ENCODE measurements around the gene XPA. TPM values are rescaled to one million over a fixed set of nuclear protein-coding genes. Genes with fewer than 3 reads are reported as not detected.

The XPA gene
- total RNA-seq, 1 donor from 2014 or later: 13.7 TPM

DNA sequence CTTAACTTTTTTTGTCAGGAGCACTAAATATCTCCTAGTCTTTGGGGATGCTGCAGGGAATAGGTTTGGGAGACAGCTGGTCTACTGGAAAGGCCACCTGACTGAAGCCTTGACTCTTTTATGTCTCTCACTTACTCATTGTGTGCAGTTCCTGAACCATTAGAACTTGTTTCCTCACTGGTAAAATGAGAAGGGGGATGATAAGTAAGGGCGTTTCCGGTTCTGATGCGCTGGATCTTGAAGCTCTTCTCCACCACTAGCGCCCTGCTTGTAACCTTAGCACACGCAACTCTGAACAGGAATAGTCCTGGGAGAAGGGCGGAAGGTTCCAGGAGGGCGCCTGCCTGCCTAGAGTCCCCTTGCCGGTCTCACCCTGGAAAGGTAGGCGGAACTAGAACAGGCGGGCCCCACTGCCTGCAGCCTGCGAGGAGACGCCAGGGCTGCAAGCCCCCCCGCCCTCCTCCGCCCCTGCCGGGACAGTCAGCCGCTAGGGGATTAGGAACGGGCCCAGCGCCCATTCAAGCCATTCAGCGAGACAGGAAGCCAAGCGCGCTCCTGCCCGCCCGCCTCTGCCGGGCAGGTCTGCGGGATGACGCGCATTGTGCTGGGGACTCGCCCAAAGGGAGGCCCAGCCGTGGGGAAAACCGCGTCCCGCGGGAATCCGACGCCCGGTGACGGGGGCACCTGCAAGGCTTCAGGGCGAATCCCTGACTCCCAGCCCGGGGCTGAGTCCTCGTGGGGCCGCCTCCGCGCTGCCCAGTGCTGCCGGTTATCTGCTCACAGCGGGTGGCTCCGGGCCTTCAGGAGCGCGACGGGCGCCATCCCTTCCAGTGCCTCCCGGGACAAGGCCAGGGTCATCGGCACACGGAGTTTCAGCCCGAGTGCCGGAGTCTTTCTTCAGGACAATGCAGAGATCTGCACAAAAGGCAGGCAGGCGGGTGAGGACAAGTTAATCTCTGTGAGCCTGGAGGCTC lies 44.0 kb upstream of the XPA start:
- H3K4me1 Mint-ChIP-seq (ENCODE audit: unreplicated experiment): peaks cover 5% of the 10 kb centered on the region
- peak; percentile 63 for TF ChIP-seq CTCF (conservative IDR thresholded peaks at IDR 0.05)
- peak overlapping the region; percentile 85 for H3K4me3 Mint-ChIP-seq
- peak; percentile 74 for DNase-seq (ENCODE audit: extremely low spot score, unreplicated experiment)
- peaks cover 5% of the 10 kb centered on the region for H3K9me3 Mint-ChIP-seq
- peaks cover 62% of the 10 kb centered on the region for H3K27me3 Mint-ChIP-seq
- peak overlapping the region; percentile 64 for H3K27ac Mint-ChIP-seq
- H3K36me3 Mint-ChIP-seq: no peaks in the 10 kb centered on the region

DNA sequence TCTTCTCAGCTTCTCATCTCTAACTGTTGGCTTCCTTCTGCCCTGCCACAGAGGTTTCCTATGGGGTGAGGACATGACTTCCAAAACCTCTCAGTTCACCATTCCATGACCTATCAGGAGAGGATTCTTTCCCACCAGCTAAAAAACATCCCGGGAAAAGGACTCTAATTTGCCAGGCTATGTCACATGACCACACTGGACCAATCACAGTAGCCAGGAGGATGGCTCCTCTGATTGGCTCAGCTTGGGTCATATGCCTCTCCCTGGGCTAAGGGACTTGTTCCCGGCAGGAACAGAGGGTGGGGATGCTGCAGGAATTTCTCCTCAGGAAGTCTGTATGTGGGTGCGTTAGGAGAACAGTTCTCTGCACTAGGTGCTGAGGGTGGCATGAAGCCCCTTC lies 40.3 kb upstream of the XPA start:
- Mint-ChIP-seq H3K9me3 (peaks cover 5% of the 10 kb centered on the region), H3K27me3 (peaks cover 33% of the 10 kb centered on the region), H3K27ac (no peak overlapping the region), H3K4me1 (ENCODE audit: unreplicated experiment) (peaks cover 5% of the 10 kb centered on the region), H3K36me3 (no peaks in the 10 kb centered on the region), H3K4me3 (no peak overlapping the region)
- no peak for TF ChIP-seq CTCF (conservative IDR thresholded peaks at IDR 0.05)
- DNase-seq (ENCODE audit: extremely low spot score, unreplicated experiment): no peak

DNA sequence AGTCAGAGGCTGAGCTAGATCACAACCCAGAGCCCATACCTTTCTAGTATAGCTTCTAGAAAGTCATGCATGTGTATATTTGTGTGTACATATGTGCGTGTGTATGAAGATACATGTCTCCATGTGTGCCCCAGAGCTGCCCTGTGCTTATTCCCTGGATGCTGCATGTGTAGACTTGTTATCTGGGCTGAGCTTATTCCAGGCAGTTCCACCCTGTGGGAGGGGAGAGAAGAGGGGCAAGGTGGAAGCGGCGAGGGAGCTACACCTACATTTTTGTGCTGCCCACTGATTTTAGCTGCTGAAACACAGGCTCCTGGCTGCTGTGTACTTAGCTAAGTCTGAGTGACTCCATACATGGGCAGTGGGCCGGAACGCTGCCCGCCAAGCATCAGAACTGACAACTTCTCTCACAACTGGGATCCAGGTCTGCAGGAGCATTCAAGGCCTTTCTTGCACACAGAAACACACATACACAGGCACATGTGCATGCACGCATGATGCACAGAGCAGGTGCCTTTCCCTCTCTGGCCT lies 38.0 kb upstream of the XPA start:
- no peak overlapping the region for H3K4me3 Mint-ChIP-seq
- DNase-seq (ENCODE audit: extremely low spot score, unreplicated experiment): no peak
- no peak overlapping the region for H3K27ac Mint-ChIP-seq
- TF ChIP-seq CTCF (conservative IDR thresholded peaks at IDR 0.05): no peak
- peaks cover 15% of the 10 kb centered on the region for H3K27me3 Mint-ChIP-seq
- no peaks in the 10 kb centered on the region for H3K36me3 Mint-ChIP-seq
- no peaks in the 10 kb centered on the region for H3K4me1 Mint-ChIP-seq (ENCODE audit: unreplicated experiment)
- no peaks in the 10 kb centered on the region for H3K9me3 Mint-ChIP-seq

GRCh38 chr9:97726716-97727115 lies 29.6 kb upstream of the XPA start:
- peaks cover 18% of the 10 kb centered on the region for H3K27me3 Mint-ChIP-seq

DNA sequence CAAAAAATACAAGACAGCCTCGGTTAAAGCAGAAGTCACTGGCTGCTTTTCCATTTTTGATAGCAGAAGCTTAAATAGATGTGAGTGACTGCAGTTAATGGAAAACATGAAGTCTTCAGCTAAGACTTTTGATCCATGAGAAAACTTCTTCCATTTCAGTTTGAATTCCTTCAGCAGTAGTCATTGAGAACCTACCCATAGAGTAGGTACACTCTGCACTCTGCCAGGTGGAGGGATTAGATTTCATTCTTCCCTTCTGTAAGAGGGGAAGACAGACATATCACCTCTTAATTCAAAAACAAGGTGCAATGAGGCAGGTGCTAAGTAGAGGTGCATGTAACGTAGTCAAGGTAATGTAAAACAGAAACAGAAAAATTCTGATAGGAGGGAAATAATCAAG lies 26.7 kb upstream of the XPA start:
- peaks cover 26% of the 10 kb centered on the region for H3K27me3 Mint-ChIP-seq
- H3K36me3 Mint-ChIP-seq: no peaks in the 10 kb centered on the region
- peaks cover 10% of the 10 kb centered on the region for H3K9me3 Mint-ChIP-seq
- no peak overlapping the region for H3K4me3 Mint-ChIP-seq
- no peaks in the 10 kb centered on the region for H3K4me1 Mint-ChIP-seq (ENCODE audit: unreplicated experiment)
- no peak for TF ChIP-seq CTCF (conservative IDR thresholded peaks at IDR 0.05)
- H3K27ac Mint-ChIP-seq: no peak overlapping the region
- DNase-seq (ENCODE audit: extremely low spot score, unreplicated experiment): no peak

More at GRCh38 chr9:97726716-97727115, 29.6 kb upstream of the XPA start:
- Mint-ChIP-seq H3K27ac (no peak overlapping the region), H3K36me3 (no peaks in the 10 kb centered on the region), H3K4me3 (no peak overlapping the region), H3K9me3 (no peaks in the 10 kb centered on the region), H3K4me1 (ENCODE audit: unreplicated experiment) (no peaks in the 10 kb centered on the region)
- TF ChIP-seq CTCF (conservative IDR thresholded peaks at IDR 0.05): no peak
- no peak for DNase-seq (ENCODE audit: extremely low spot score, unreplicated experiment)
